ENCODE results near the gene TMA7B.

The TMA7B gene

DNA sequence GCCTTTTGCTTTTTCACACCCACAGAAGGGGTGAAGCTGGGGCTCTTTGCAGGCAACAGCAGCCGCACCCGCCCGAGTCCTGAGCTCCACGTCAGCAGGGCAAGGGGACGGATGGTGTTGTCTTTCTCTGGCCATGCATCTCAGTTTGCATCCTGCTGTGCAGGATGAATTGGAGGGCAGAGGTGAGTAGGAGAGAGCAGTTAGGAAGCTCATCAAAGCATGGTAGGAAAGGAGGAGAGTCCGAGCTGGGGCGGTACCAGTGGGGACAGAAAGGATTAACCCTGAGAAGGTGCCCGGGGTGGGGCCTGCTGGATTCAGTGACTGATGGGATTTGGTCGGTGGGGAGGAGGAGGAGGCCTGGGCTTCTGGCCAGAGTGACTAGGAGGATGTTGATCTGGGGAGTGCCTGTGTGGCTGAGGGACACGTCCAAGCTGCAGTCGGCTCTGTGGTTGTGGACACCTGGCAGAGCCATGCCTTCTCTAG lies 49.1 kb downstream of the TMA7B start:
- no peaks in the 10 kb centered on the region for H3K27me3 ChIP-seq (ENCODE audit: insufficient read depth, poor library complexity, severe bottlenecking)
- no peak for DNase-seq (ENCODE audit: low read depth in 1 of 2, low spot score in 1 of 2)
- no peak overlapping the region for H3K4me3 ChIP-seq (replicated peaks; ENCODE audit: insufficient read depth, low read length)
- H3K27ac ChIP-seq (replicated peaks), result no peak overlapping the region
- no peak for TF ChIP-seq SPI1 (IDR thresholded peaks at IDR 0.05; ENCODE audit: borderline replicate concordance, low read depth)
- no peak for TF ChIP-seq GABPA (IDR thresholded peaks at IDR 0.05; ENCODE audit: low read depth)

DNA sequence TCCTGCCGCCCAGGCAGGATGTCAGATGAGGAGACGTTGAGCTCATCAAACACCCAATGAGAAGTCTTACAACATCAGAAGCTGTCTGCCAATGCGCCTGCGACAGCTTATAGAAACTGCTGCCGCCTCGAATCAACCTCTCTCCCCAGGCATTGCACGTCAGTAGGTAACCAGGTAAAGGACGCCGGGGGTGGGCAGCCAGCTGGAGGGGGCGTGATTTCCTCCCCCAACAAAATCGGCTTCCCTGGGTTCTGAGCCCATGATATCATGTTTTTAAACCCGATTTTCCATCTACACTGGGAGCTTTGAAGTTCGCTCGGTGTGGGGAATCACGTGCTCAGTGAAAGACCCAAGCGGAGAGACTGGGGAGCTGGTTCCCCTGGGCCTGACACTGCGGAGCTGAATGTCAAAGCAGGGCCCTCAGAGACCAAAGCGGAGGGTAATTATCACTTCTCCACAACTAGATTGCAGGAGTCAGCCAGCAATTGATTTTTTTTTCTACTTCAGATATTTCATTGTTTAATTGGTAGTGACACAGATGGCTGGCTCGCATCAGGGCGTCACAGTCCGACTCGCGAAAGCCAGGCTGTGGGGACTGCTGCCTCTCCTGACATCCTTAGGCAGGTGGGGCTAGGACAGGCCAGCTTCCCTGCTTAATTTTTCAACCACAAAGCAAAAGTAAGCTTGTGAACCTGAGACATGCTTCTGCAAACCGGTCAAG lies 49.9 kb downstream of the TMA7B start:
- no peak overlapping the region for H3K27ac ChIP-seq (replicated peaks)
- TF ChIP-seq, protein P1, sequence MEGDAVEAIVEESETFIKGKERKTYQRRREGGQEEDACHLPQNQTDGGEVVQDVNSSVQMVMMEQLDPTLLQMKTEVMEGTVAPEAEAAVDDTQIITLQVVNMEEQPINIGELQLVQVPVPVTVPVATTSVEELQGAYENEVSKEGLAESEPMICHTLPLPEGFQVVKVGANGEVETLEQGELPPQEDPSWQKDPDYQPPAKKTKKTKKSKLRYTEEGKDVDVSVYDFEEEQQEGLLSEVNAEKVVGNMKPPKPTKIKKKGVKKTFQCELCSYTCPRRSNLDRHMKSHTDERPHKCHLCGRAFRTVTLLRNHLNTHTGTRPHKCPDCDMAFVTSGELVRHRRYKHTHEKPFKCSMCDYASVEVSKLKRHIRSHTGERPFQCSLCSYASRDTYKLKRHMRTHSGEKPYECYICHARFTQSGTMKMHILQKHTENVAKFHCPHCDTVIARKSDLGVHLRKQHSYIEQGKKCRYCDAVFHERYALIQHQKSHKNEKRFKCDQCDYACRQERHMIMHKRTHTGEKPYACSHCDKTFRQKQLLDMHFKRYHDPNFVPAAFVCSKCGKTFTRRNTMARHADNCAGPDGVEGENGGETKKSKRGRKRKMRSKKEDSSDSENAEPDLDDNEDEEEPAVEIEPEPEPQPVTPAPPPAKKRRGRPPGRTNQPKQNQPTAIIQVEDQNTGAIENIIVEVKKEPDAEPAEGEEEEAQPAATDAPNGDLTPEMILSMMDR (IDR thresholded peaks at IDR 0.05; ENCODE audit: insufficient read depth, low read length), result no peak
- TF ChIP-seq POLR2AphosphoS5 (IDR thresholded peaks at IDR 0.05; ENCODE audit: low read depth), result no peak
- no peak overlapping the region for H3K4me3 ChIP-seq (replicated peaks; ENCODE audit: insufficient read depth, low read length)
- no peak for DNase-seq (ENCODE audit: low read depth in 1 of 2, low spot score in 1 of 2)
- no peaks in the 10 kb centered on the region for H3K27me3 ChIP-seq (ENCODE audit: insufficient read depth, poor library complexity, severe bottlenecking)

DNA sequence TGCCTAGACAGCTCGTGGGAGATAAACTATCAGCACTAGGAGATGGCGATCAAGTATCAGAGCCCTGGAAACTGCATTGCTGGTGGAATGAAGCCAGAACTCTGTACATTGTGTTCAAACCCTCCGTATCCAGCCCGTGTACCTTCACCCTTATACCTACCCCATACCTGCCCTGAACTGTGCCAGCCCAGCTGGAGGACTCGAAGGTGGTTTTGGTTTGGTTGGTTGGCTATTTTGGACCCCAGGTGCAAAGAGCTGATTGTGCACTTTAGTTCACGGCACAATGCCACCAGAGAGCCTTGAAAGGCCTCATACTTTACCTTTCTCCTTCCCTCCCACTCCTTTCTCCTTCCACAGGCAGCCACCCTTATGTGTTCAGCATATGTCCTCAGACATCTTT lies 50.5 kb downstream of the TMA7B start:
- H3K4me3 ChIP-seq (replicated peaks; ENCODE audit: insufficient read depth, low read length), result no peak overlapping the region
- H3K27ac ChIP-seq (replicated peaks), result no peak overlapping the region
- no peak for TF ChIP-seq REST (IDR thresholded peaks at IDR 0.05; ENCODE audit: insufficient replicate concordance, low read depth)
- no peak for TF ChIP-seq SPI1 (IDR thresholded peaks at IDR 0.05; ENCODE audit: borderline replicate concordance, low read depth)
- TF ChIP-seq, protein P1 (IDR thresholded peaks at IDR 0.05; ENCODE audit: insufficient read depth, low read length), result no peak
- TF ChIP-seq POLR2AphosphoS5 (IDR thresholded peaks at IDR 0.05; ENCODE audit: low read depth), result no peak
- TF ChIP-seq GABPA (IDR thresholded peaks at IDR 0.05; ENCODE audit: low read depth), result no peak
- no peak for DNase-seq (ENCODE audit: low read depth in 1 of 2, low spot score in 1 of 2)
- H3K27me3 ChIP-seq (ENCODE audit: insufficient read depth, poor library complexity, severe bottlenecking), result no peaks in the 10 kb centered on the region

Data from HL-60 (cell line).